Activated naive CD8-positive, alpha-beta T cell treated with anti-CD3 and anti-CD28 coated beads, Interleukin-2, amount 10 ng/mL, durations not matched to agents 7 days and 5 days (primary cell): ENCODE data around the gene NDOR1. TPM values are rescaled to one million over a fixed set of nuclear protein-coding genes. Genes with fewer than 3 reads are reported as not detected.
A peak's percentile ranks its signal among the peaks of the same experiment; 100 is the strongest.

Source experiments
- ATAC-seq: fragments of 150-1000 bp; cut with Tn5 transposase; one replicate; pipeline ENCODE4 v1.10.0; 2021; ENCODE audit warnings: low read depth, moderate library complexity
- POLR2A ChIA-PET: fragments of 350-600 bp; sonication (Branson Sonifier 250); formaldehyde crosslinking; loops from one replicate; lab custom pipeline; 2021; ENCODE audit warnings: antibody characterized with exemption; lab: Charles Lee
- DNase-seq: peaks from one replicate; pipeline ENCODE4 v3.0.0; 2021
- H3K27ac Mint-ChIP-seq: one replicate; pipeline ENCODE4 v1.8.0; 2022; ENCODE audit warnings: mild to moderate bottlenecking, mixed read lengths
- H3K27me3 Mint-ChIP-seq: one replicate; pipeline ENCODE4 v1.8.0; 2022; ENCODE audit warnings: mild to moderate bottlenecking, moderate library complexity, mixed read lengths
- H3K36me3 Mint-ChIP-seq: one replicate; pipeline ENCODE4 v1.8.0; 2021; ENCODE audit warnings: mild to moderate bottlenecking, mixed read lengths
- H3K4me1 Mint-ChIP-seq: one replicate; pipeline ENCODE4 v1.8.0; 2021; ENCODE audit warnings: mixed read lengths
- H3K4me3 Mint-ChIP-seq: one replicate; pipeline ENCODE4 v1.8.0; 2022; ENCODE audit warnings: mild to moderate bottlenecking, moderate library complexity, mixed read lengths
- H3K9me3 Mint-ChIP-seq: one replicate; pipeline ENCODE4 v1.8.0; 2021; ENCODE audit warnings: mixed read lengths
- total RNA-seq, 2 experiments: library from RNA; stranded (reverse); gene quantifications; one replicate each; pipeline ENCODE4 v1.2.3, GENCODE V29; 2021

Gene NDOR1
- total RNA-seq, 2 experiments from 2014 or later, result 38.8 to 39.8 TPM

DNA sequence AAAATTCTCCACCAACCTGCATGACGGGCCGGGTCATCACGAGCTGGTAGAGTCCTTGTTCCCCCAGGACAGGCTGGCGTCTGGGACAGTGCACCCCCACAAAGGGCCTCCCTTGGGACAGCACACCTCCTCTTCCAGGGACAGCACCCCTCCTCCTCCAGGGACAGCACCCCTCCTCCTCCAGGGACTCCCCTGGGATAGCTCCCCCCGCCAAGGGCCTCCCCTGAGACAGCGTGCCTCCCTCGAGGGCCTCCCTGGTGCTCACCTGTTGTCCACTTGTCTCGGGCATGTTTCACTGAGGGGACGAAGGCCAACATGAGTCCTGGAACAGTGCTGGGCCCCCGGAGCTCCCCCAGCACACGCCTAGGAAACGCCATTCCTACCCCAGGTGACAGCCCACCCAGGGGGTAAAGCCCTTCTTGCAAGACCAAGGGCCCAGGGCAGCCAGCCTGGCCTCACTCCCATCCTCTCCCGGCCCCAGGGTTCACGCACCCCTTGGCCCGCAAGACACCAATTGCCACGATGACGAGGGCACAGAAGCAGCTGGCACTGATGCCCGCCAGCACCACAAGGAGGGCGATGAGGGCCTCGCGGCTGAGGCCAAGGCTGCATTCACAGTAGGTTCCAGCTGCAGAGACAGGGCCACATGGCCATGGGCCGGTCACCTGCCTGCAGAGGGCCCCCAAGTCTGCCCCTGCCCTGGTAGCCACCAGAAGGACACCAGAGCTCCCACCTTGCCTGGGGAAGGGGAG lies 34.2 kb upstream of the NDOR1 start:
- Mint-ChIP-seq H3K4me3 (no peak overlapping the region), H3K36me3 (no peaks in the 10 kb centered on the region), H3K4me1 (peaks cover 3% of the 10 kb centered on the region), H3K27ac (no peak overlapping the region), H3K9me3 (no peaks in the 10 kb centered on the region), H3K27me3 (peaks cover 28% of the 10 kb centered on the region)
- DNase-seq (no peak), ATAC-seq (no peak)
- POLR2A ChIA-PET, result interaction anchor here (0.8 to 1.3 kb wide), 2 partner anchors 75 to 101 kb away, joined by 3 to 4 read pairs; partner anchors contain the start of gene SAPCD2

DNA sequence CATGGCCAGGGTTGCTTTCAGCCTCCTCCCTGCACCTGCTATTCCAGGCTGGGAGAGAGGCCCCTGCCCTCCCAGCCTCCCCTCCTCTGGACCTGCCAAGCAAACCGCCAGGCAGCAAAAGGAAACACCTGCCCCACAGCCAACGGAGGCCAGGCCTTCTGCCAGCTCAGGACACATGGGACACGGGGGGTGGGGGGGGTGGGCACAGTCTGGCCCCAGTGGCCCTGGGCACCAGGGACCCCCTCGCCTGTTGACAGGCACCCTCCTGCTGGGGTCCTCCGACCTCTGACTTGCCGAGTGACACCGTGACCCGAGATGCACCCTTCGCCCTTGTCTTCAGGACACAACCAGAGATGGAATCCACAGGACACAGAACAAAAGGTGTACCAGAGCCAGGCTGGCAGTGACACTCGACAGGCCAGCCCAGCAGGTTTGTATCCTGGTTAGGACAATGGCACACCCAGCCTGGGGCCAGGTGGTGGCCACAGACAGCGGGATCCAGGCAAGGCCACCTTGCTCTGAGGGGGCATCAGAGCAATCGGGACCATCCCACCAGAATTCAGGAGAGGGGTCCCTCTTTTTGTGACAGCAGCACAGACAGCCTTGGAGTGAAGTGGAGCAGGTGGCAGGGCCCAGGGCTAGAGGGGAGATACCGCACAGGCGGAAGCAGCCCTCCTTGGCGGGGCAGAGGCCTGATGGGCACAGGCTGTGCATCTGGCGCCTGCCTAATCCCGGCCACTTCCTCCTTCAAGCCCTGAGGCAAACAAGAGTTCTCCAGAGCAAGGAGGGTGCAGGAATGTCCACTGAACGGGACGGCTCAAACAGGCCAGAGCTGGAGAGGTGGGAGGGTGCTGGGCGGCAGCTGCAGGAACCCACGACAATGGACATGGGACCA lies 32.4 kb upstream of the NDOR1 start:
- Mint-ChIP-seq H3K36me3 (peaks cover 2% of the 10 kb centered on the region), H3K27me3 (peaks cover 21% of the 10 kb centered on the region), H3K4me3 (no peak overlapping the region), H3K9me3 (no peaks in the 10 kb centered on the region), H3K4me1 (no peaks in the 10 kb centered on the region), H3K27ac (no peak overlapping the region)
- no peak for DNase-seq
- ATAC-seq, result no peak
- POLR2A ChIA-PET, result interaction anchor here (0.5 kb wide), 1 partner anchor 45 kb away, joined by 3 read pairs; no protein-coding TSS in a partner anchor

DNA sequence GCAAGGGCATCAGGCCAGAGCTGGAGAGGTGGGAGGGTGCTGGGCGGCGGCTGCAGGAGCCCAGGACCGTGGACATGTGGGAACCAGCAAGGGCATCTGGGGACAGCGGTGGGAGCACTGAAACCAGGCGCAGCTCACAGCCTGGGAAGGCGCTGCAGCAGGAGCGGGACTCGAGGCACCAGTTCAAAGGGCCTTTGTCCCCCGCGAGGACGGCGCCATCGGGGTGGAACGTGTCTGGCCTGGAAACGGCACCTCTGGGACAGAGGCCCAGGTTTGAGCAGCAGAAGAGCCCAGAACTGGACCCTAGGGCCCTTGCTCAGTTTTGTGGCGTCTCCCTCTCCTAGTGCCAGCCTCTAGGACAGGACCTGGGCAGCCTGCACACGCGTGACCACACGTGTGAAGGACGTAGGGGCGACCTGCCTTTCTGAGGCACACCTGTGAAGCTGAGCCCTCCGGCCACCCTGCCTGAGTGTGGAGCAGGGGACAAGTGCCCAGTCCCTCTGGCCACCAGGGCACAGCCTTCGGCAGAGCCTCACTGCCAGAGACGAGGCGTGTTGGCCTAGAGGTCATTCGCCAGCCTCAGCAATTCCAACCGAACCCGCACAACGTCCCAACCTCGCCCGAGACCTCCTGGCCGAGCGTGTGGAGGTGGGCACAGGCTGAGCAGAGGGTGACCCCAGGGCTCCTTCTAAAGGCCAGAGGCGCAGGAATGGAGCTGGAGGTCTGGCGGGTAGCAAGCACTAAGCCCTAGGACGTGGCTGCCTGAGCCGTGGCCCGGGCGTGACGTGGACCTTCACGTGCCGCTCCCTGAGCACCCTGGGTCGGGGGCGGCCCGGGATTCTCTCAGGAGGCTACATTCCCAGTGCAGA lies 31.5 kb upstream of the NDOR1 start:
- no peak for ATAC-seq
- POLR2A ChIA-PET, result interaction anchor here (0.5 kb wide), 1 partner anchor 46 kb away, joined by 3 read pairs; no protein-coding TSS in a partner anchor
- H3K27ac Mint-ChIP-seq, result no peak overlapping the region

DNA sequence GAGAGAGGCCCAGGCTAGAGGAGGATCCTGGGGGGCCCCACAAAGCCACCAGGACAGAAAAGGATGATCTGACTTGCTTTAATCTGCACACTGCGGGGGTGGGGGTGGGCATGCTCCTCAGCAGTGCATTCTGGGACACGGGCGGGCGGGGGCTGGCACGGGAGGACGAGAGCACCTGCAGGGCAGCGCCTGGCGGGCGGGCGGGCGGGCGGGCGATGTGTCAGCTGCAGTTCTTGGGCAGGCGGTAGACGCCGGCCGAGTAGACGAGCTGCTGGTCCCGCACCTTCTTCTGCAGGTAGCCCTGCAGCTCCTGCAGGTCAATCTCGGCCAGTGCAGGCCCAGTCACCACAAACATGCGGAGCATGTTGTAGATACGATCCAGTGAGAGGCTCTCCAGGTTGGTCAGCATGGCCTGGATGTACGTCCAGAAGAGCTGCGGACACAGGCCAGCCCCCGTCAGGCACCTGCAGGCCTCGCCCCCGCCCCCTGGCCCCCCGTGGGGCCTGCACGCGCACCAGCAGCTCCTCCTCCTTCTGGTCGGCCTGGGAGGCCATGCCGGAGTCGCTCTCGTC lies 30.7 kb upstream of the NDOR1 start:
- Mint-ChIP-seq H3K27me3 (peaks cover 21% of the 10 kb centered on the region), H3K9me3 (no peaks in the 10 kb centered on the region), H3K27ac (no peak overlapping the region), H3K36me3 (peaks cover 2% of the 10 kb centered on the region), H3K4me1 (no peaks in the 10 kb centered on the region), H3K4me3 (no peak overlapping the region)
- ATAC-seq, result no peak
- DNase-seq, result no peak
- POLR2A ChIA-PET, result no interaction called here

More for the DNA sequence above, 31.5 kb upstream of the NDOR1 start:
- H3K4me1 Mint-ChIP-seq, result no peaks in the 10 kb centered on the region
- H3K36me3 Mint-ChIP-seq, result peaks cover 2% of the 10 kb centered on the region
- DNase-seq, result no peak
- H3K4me3 Mint-ChIP-seq, result no peak overlapping the region
- H3K27me3 Mint-ChIP-seq, result peaks cover 21% of the 10 kb centered on the region
- H3K9me3 Mint-ChIP-seq, result no peaks in the 10 kb centered on the region

DNA sequence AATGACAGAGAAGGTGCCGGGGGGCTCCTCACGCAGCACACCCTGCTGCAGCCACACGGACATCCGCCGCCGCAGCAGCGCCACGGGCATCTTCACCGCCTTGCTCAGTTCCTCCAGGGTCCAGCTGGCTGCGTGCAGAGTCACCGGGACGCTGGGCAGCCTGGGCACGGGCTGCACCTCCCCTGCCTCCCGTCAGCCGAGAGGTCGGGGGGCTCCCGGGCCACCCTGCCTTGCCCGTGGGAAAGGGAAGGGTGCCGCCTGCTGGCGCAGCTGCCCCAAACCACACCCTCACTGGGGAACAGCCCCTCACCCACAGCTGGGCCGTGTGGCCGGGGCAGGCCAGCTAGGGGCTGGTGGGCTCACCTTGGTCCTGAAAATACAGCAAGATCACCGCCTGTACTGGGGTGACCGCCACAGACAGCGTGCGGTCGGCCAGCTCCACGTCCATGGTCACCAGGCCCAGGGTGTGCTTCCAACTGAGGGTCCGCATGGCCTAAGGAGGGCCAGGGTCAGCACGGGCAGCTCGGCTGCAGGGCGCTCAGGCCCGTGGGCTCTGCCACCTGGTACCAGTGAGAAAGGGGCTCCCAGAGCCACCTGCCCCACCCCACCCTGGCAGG lies 30.0 kb upstream of the NDOR1 start:
- no peaks in the 10 kb centered on the region for H3K9me3 Mint-ChIP-seq
- no peak for ATAC-seq
- peaks cover 15% of the 10 kb centered on the region for H3K27me3 Mint-ChIP-seq
- POLR2A ChIA-PET, result no interaction called here
- no peak overlapping the region for H3K4me3 Mint-ChIP-seq
- no peaks in the 10 kb centered on the region for H3K4me1 Mint-ChIP-seq
- H3K27ac Mint-ChIP-seq, result no peak overlapping the region
- DNase-seq, result no peak
- H3K36me3 Mint-ChIP-seq, result peaks cover 2% of the 10 kb centered on the region

DNA sequence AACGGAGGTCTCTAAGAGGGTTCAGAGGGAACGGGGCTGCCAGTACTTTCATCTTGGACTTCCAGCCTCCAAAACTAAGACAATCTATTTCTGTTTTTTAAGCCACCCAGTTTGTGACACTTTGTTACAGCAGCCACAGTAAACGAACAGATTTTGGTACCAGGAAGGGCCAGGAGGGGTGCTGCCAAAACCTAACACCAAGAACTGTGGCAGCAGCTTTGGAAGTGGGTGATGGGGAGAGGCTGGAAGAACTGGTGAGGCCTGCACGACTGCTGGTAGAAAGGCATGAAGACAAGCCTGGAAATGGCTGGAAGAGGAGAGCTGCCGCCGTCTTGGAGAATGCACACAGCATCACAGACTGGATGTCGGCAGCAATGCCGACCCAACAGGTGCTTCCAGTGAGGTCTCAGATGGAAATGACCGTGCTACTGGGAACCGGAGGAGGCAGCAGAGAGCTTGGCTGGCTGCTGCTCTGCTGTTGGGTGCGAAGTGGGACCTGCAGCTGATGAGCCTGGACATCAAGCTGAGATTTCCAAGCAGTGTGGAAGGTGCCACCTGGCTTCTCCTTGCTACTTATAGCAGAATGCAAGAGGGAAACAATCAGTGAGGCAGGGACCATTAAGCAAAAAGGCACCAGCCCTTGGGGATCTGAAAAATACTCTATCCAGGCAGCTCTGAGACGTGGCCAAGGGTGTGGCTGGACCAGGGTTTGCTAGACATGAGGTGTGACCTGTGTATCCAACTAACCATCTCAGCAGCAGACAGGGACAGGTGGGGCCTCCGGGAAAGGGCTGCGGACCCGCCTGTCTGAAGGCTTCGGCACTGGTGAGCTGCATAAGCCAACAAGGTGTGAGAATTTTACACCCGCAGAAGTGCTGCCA lies 29.0 kb upstream of the NDOR1 start:
- Mint-ChIP-seq H3K36me3 (peaks cover 2% of the 10 kb centered on the region), H3K4me1 (no peaks in the 10 kb centered on the region), H3K27ac (no peak overlapping the region), H3K9me3 (no peaks in the 10 kb centered on the region), H3K27me3 (peaks cover 8% of the 10 kb centered on the region), H3K4me3 (no peak overlapping the region)
- ATAC-seq (peak; percentile 52), DNase-seq (no peak)
- POLR2A ChIA-PET, result no interaction called here

DNA sequence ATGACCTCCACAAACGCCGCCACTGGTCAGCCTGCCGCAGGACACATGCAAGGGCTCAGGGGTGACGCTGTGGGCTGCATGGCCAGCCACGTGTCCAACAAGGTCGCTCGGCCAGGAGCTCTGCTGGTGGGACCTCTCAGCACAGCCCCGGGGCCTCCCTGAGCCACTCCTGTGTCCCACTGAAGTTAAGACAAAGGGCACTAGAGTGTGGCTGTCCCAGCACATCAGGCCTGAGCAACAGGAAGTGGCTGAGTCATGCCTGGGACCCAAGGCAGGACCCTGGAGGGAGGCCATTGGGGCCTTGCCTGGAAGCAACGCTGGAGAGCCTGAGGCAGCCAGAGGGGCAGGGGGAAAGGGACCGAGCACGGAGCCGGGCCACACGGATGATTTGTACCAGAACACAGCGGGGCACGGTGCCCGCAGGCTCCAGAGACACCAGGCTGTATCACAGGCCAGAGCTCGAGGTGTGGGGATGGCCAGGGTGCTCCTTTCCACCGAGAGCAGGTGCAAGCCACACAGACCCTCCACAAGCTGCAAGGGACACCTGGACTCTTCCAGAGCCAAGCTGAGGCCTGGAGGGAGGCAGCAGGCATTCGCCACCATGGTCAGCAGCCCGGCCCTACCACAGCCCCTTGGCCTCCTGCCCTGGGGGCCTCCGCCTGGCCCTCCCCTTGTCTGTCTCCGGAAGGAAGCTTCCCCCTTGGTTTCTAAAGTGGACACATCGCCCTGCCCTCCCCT lies 27.1 kb upstream of the NDOR1 start:
- Mint-ChIP-seq H3K4me3 (no peak overlapping the region), H3K27me3 (peaks cover 2% of the 10 kb centered on the region), H3K36me3 (peaks cover 5% of the 10 kb centered on the region), H3K4me1 (no peaks in the 10 kb centered on the region), H3K27ac (no peak overlapping the region), H3K9me3 (no peaks in the 10 kb centered on the region)
- DNase-seq (no peak), ATAC-seq (no peak)
- POLR2A ChIA-PET, result interaction anchor here (0.9 kb wide), 1 partner anchor 11 kb away, joined by 3 read pairs; no protein-coding TSS in a partner anchor

DNA sequence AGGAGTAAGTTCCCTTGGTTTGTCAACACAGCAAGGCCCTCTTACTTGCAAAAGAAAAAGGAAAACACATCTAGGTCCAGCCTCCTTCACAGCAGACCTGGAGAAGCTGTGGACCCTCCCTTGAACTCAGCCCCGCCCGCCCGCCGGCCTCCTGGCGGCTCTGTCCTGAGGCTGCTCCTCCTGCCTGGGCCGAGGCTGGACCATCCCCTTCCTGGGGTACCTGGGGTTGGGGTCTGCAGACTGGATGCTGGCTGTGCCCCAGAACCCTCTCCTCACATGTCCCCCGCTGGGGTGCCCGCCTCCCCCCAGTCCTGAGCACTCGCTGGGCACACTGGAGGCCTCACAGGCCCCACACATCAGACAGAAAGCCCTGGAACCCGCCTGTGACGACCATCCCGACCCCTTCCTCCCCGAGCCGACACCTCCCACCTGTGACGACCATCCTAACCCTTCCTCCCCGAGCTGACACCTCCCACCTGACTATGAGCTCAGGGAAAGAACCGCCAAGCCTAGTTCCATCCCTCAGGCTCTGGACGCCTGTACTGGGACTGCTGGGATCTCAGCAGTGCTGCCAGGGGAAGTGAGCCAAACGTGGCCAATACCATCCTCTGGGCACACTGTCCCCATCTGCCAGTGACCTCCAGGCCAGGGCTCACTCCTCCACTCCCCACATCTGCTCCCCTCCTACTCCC lies 26.4 kb upstream of the NDOR1 start:
- no peaks in the 10 kb centered on the region for H3K4me1 Mint-ChIP-seq
- H3K36me3 Mint-ChIP-seq, result peaks cover 5% of the 10 kb centered on the region
- H3K27ac Mint-ChIP-seq, result peak overlapping the region; percentile 38
- ATAC-seq (no peak), DNase-seq (no peak)
- no peaks in the 10 kb centered on the region for H3K9me3 Mint-ChIP-seq
- peaks cover 2% of the 10 kb centered on the region for H3K27me3 Mint-ChIP-seq
- POLR2A ChIA-PET, result interaction anchor here (0.9 kb wide), 1 partner anchor 10 kb away, joined by 3 read pairs; no protein-coding TSS in a partner anchor
- no peak overlapping the region for H3K4me3 Mint-ChIP-seq

DNA sequence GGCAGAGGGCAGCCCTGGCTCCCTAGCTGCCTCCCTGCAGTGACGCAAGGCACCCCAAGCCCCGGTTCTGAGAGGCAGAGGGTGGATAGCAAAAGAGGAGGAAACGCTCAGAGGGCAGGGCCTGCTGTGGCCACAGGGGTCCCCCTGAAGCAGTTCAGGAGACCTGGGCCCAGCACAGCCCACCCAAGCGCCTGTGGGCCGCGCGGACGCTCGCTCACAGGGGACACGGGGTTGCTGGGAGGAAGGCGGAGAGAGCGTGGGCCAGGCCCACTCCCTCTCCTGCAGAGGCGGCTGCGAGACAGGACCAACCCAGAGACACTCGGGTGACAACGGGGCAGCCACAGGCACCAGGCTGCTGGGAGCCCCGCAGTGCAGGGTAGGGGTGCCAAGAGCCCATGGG lies 25.7 kb upstream of the NDOR1 start:
- Mint-ChIP-seq H3K9me3 (no peaks in the 10 kb centered on the region), H3K4me1 (no peaks in the 10 kb centered on the region), H3K27ac (no peak overlapping the region), H3K27me3 (peaks cover 2% of the 10 kb centered on the region), H3K36me3 (peaks cover 7% of the 10 kb centered on the region), H3K4me3 (no peak overlapping the region)
- POLR2A ChIA-PET, result no interaction called here
- ATAC-seq, result no peak
- DNase-seq, result no peak

DNA sequence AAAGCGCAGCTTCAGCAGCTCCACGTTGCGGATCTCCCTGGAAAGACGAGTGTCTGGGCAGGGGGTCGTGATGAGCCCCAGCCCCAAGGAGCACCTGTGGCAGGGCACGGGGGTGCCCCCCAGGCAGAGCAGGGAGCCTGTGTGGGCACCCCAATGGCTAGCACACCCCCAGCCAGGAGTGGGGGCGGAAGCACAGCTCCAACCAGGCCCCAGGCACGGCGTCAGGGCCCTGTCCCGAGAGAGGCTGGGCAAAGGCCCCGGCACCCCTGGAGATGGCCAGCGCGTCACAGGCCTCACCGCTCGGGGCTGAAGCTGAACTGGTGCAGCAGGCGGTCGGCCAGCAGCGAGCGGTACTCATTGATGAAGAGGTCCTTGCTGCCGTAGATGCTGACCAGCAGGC lies 25.0 kb upstream of the NDOR1 start:
- Mint-ChIP-seq H3K4me1 (no peaks in the 10 kb centered on the region), H3K27ac (no peak overlapping the region), H3K36me3 (peaks cover 7% of the 10 kb centered on the region), H3K9me3 (no peaks in the 10 kb centered on the region), H3K27me3 (peaks cover 2% of the 10 kb centered on the region), H3K4me3 (no peak overlapping the region)
- ATAC-seq (no peak), DNase-seq (no peak)
- POLR2A ChIA-PET, result no interaction called here

DNA sequence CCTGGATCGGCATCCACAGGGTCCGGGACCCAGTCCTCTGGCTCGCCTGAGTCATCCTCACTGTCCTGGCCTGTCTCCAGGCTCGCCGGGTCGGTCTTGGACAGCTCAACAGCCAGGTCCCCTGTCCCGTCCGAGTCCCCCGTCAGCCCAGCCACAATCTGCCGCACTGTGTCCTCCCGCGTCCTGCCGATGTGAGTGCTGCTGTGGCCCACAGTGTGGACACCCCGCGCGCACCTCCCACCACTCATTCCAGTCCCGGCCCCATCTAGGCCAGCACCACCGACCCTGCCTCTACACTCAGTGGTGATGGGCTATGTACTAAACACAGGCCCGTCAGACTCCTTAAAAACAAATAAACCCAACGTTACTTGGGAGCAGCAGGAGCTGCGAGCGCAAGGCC lies 23.8 kb upstream of the NDOR1 start:
- POLR2A ChIA-PET, result no interaction called here

More for the DNA sequence above, 23.8 kb upstream of the NDOR1 start:
- Mint-ChIP-seq H3K27ac (no peak overlapping the region), H3K36me3 (peaks cover 7% of the 10 kb centered on the region), H3K9me3 (no peaks in the 10 kb centered on the region), H3K4me1 (peaks cover under 1% of the 10 kb centered on the region), H3K4me3 (no peak overlapping the region), H3K27me3 (no peaks in the 10 kb centered on the region)
- no peak for ATAC-seq
- DNase-seq, result no peak
